ENCODE measurements around the gene ANKRD31.

Gene ANKRD31

DNA sequence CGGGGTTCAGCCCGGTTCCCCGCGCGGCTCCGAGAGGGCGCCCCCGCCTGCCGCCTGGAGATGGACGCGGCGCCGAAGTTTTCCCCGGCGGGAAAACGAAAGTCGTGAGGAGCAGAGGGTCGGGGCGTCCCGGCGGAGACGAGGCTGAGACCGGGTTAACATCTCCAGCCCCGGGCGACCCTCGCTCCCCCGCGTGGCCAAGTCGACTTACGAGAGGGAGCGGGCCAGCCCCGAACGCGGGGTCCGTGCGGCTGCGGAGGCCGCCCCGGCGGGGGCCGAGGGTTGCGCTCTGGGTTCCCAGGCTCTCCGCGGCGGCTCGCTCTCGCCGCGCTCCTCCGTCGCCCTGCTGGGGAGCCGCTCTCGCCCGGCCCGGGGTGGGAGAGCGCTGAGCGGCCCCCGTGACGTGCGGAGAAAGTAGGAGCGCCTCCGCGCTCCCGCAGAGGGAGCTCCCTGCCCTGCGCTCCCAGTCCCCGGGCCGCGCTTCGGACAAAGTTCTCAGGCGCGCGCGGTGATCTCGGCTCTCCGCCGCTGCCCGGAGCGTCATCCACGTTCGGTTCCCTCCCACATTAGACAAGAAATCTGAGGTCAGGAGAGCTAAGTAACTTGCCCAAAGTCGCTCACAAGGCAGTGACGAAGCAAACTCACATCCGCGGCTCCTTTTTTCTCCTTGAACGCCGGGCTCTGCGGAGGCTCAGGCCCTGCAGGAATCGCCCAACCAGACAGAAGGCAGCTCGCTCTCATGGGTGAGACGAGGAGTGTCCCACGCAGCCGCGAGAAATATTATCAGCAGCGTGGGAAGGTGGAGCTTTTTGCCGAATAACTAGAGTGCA lies 183.2 kb downstream of the ANKRD31 start:
- Mint-ChIP-seq H3K4me3 (peak overlapping the region; percentile 88), H3K36me3 (no peaks in the 10 kb centered on the region), H3K27me3 (peaks cover 10% of the 10 kb centered on the region), H3K4me1 (peaks cover 81% of the 10 kb centered on the region), H3K9me3 (no peaks in the 10 kb centered on the region), H3K27ac (peak overlapping the region; percentile 92)
- peak; percentile 71 for DNase-seq
- CTCF ChIA-PET, result interaction anchor here (2.2 to 5.0 kb wide), 2 partner anchors 183 kb away, joined by 7 to 30 read pairs; partner anchors contain the start of gene ANKRD31

DNA sequence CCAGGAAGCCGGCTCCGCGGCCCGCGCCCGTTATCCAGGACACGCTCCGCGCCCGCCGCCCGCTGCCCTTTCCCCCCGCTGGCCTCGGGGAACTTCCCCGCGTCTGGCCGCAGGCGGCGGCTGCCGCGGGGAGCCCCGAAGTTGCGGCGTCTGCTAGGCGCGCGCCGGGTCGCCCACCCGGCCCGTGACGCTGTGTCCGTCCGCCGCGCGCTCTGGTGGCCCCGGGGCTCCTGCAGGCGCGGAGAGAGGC lies 183.7 kb downstream of the ANKRD31 start:
- Mint-ChIP-seq H3K27ac (no peak overlapping the region), H3K4me3 (peak overlapping the region; percentile 73), H3K27me3 (peaks cover 10% of the 10 kb centered on the region), H3K36me3 (no peaks in the 10 kb centered on the region), H3K9me3 (no peaks in the 10 kb centered on the region), H3K4me1 (peaks cover 81% of the 10 kb centered on the region)
- CTCF ChIA-PET, result interaction anchor here (5.0 kb wide), 1 partner anchor 184 kb away, joined by 30 read pairs; the partner anchor contains the start of gene ANKRD31
- DNase-seq, result no peak

- CTCF ChIA-PET, result interaction anchor here (0.8 to 5.0 kb wide), 4 partner anchors 18 to 184 kb away, joined by 3 to 30 read pairs (median 7); partner anchors contain the start of gene ANKRD31
- DNase-seq, result peak; percentile 61
- Mint-ChIP-seq H3K27me3 (peaks cover 10% of the 10 kb centered on the region), H3K4me1 (peaks cover 81% of the 10 kb centered on the region), H3K36me3 (peaks cover 2% of the 10 kb centered on the region), H3K4me3 (peak within 1 kb of the TSS; percentile 85), H3K9me3 (no peaks in the 10 kb centered on the region), H3K27ac (peak within 1 kb of the TSS; percentile 91)
Observed at GRCh38 chr5:75052192-75053053, 184.3 kb downstream of the ANKRD31 start, which contains the start of gene GCNT4. Gene GCNT4 (minus strand): TSS chr5:75052558. CDS start chr5:75030037, 22,521 bp downstream.

- H3K36me3 Mint-ChIP-seq, result peaks cover 8% of the 10 kb centered on the region
- CTCF ChIA-PET, result interaction anchor here (0.6 to 5.0 kb wide), 6 partner anchors 9 to 185 kb away, joined by 3 to 30 read pairs (median 10); partner anchors contain the start of gene ANKRD31
- H3K9me3 Mint-ChIP-seq, result no peaks in the 10 kb centered on the region
- peak overlapping the region; percentile 91 for H3K27ac Mint-ChIP-seq
- peaks cover 77% of the 10 kb centered on the region for H3K4me1 Mint-ChIP-seq
- H3K27me3 Mint-ChIP-seq, result peaks cover 10% of the 10 kb centered on the region
- peak; percentile 48 for DNase-seq
- peak overlapping the region; percentile 85 for H3K4me3 Mint-ChIP-seq
Observed at GRCh38 chr5:75051217-75051751, 185.4 kb downstream of the ANKRD31 start.

DNA sequence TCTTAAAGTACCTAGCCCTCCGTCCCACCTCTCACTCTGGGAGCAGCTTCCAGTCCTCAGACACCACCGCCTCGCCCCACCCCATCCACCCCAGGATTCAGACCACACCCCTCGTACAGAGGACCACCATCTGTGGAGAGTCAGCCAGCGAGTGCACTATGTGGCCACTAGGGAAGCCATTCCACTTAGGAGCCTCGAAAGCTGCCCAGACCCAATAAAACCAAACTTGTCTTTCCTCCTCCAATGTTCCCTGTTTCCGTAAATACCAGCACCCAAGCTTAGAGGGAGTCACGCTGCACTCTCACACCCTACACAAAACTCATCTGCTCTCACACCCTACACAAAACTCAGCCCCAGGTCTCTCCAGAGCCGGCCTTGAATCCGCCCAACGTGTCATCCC lies 186.3 kb downstream of the ANKRD31 start:
- peak overlapping the region; percentile 42 for H3K27ac Mint-ChIP-seq
- H3K4me1 Mint-ChIP-seq, result peaks cover 79% of the 10 kb centered on the region
- CTCF ChIA-PET, result interaction anchor here (0.6 to 5.0 kb wide), 19 partner anchors 9 to 629 kb away, joined by 3 to 30 read pairs (median 3); partner anchors contain the start of gene ANKRD31
- no peaks in the 10 kb centered on the region for H3K9me3 Mint-ChIP-seq
- H3K27me3 Mint-ChIP-seq, result peaks cover 10% of the 10 kb centered on the region
- peak; percentile 32 for DNase-seq
- H3K4me3 Mint-ChIP-seq, result peak overlapping the region; percentile 13
- peaks cover 15% of the 10 kb centered on the region for H3K36me3 Mint-ChIP-seq

- Mint-ChIP-seq H3K27me3 (peaks cover 10% of the 10 kb centered on the region), H3K27ac (peak overlapping the region; percentile 58), H3K4me1 (peaks cover 81% of the 10 kb centered on the region), H3K36me3 (peaks cover 20% of the 10 kb centered on the region), H3K4me3 (peak overlapping the region; percentile 13), H3K9me3 (no peaks in the 10 kb centered on the region)
- DNase-seq, result peak; percentile 77
- CTCF ChIA-PET, result interaction anchor here (0.6 to 5.0 kb wide), 22 partner anchors 9 to 629 kb away, joined by 3 to 30 read pairs (median 3); partner anchors contain the start of genes ANKRD31 and HMGCR
Observed at GRCh38 chr5:75049456-75050351, 187.0 kb downstream of the ANKRD31 start.

GRCh38 chr5:75048457-75048953 lies 188.2 kb downstream of the ANKRD31 start:
- Mint-ChIP-seq H3K4me1 (peaks cover 79% of the 10 kb centered on the region), H3K9me3 (no peaks in the 10 kb centered on the region), H3K27ac (peak overlapping the region; percentile 72), H3K36me3 (peaks cover 29% of the 10 kb centered on the region), H3K27me3 (no peaks in the 10 kb centered on the region), H3K4me3 (peak overlapping the region; percentile 27)
- CTCF ChIA-PET, result interaction anchor here (0.7 to 5.0 kb wide), 8 partner anchors 11 to 218 kb away, joined by 3 to 30 read pairs (median 6); partner anchors contain the start of gene ANKRD31
- DNase-seq, result peak; percentile 44

GRCh38 chr5:75047356-75047755 lies 189.3 kb downstream of the ANKRD31 start:
- DNase-seq, result no peak
- H3K9me3 Mint-ChIP-seq, result no peaks in the 10 kb centered on the region
- peaks cover 36% of the 10 kb centered on the region for H3K36me3 Mint-ChIP-seq
- no peak overlapping the region for H3K4me3 Mint-ChIP-seq
- no peaks in the 10 kb centered on the region for H3K27me3 Mint-ChIP-seq
- H3K27ac Mint-ChIP-seq, result no peak overlapping the region
- H3K4me1 Mint-ChIP-seq, result peaks cover 80% of the 10 kb centered on the region
- CTCF ChIA-PET, result interaction anchor here (0.9 kb wide), 1 partner anchor 190 kb away, joined by 3 read pairs; no protein-coding TSS in a partner anchor

- Mint-ChIP-seq H3K4me1 (peaks cover 74% of the 10 kb centered on the region), H3K9me3 (no peaks in the 10 kb centered on the region), H3K27ac (no peak overlapping the region), H3K36me3 (peaks cover 38% of the 10 kb centered on the region), H3K4me3 (no peak overlapping the region), H3K27me3 (no peaks in the 10 kb centered on the region)
- CTCF ChIA-PET, result interaction anchor here (0.7 to 1.6 kb wide), 2 partner anchors 111 to 1222 kb away, joined by 3 to 4 read pairs; no protein-coding TSS in a partner anchor
- DNase-seq, result no peak
Observed at GRCh38 chr5:75046366-75047142, 190.1 kb downstream of the ANKRD31 start.

DNA sequence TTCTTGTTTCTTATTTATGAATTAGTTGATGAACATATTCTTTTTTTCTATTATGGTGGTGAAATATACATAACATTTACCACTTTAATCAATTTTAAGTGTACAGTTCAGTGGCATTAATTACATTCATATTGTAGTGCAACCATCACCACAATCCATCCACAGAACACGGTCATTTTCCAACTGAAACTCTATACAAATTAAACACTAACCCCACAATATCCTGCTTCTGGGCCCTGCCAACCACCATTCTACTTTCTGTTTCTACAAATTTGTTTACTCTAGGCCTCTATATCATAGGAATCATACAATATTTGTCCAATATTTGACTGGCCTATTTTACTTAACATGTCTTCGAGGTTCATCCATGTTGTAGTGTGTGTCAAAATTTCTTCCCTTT lies 191.6 kb downstream of the ANKRD31 start:
- Mint-ChIP-seq H3K27me3 (no peaks in the 10 kb centered on the region), H3K9me3 (no peaks in the 10 kb centered on the region), H3K4me3 (no peak overlapping the region), H3K36me3 (peaks cover 38% of the 10 kb centered on the region), H3K4me1 (peaks cover 60% of the 10 kb centered on the region), H3K27ac (peak overlapping the region; percentile 34)
- CTCF ChIA-PET, result no interaction called here
- no peak for DNase-seq

DNA sequence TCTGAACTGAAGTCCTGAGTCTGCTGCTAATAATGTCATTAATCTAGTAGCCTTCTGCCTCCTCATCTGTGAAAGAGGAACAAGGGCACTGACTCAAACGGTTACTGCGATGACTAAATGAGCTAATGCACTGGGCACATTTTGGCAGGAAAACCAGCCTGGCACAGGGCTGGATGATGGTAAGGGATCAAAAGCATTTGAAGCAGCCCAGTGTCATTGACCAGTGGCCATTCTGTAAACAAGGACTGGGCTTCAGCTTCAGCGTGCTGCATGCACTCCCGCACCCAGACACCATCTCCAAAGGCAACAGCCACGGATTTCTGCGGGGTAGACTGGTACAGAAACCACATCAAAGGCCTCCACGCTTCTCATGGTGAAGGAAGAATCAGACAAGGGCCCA lies 192.3 kb downstream of the ANKRD31 start:
- no peaks in the 10 kb centered on the region for H3K27me3 Mint-ChIP-seq

GRCh38 chr5:75043633-75044264 lies 192.9 kb downstream of the ANKRD31 start:
- Mint-ChIP-seq H3K4me1 (peaks cover 47% of the 10 kb centered on the region), H3K27me3 (no peaks in the 10 kb centered on the region), H3K4me3 (no peak overlapping the region), H3K36me3 (peaks cover 38% of the 10 kb centered on the region), H3K27ac (no peak overlapping the region), H3K9me3 (no peaks in the 10 kb centered on the region)
- no peak for DNase-seq
- CTCF ChIA-PET, result no interaction called here

More for the DNA sequence above, 192.3 kb downstream of the ANKRD31 start:
- H3K9me3 Mint-ChIP-seq, result no peaks in the 10 kb centered on the region
- DNase-seq, result no peak
- peaks cover 54% of the 10 kb centered on the region for H3K4me1 Mint-ChIP-seq
- H3K27ac Mint-ChIP-seq, result no peak overlapping the region
- no peak overlapping the region for H3K4me3 Mint-ChIP-seq
- H3K36me3 Mint-ChIP-seq, result peaks cover 38% of the 10 kb centered on the region
- CTCF ChIA-PET, result no interaction called here
